HAP-1 (cell line): Measurements from ENCODE around the gene AKAP12.

Experiments
- DNase-seq, 2 experiments: peaks; one replicate each; pipeline ENCODE4 v3.0.0-alpha.2; 2016 to 2020; ENCODE audit warnings: low spot score in 2 of 2
- H3K27me3 ChIP-seq: fragments of 250-450 bp; sonication (Bioruptor Pico); 2 replicates; pipeline ENCODE4 v1.5.1; 2020; ENCODE audit warnings: low read depth, mild to moderate bottlenecking, moderate library complexity
- H3K36me3 ChIP-seq: fragments of 250-450 bp; sonication (Bioruptor Pico); replicated peaks from 2 replicates; pipeline ENCODE4 v1.5.1; 2020; ENCODE audit warnings: mild to moderate bottlenecking
- H3K4me1 ChIP-seq: fragments of 250-450 bp; sonication (Bioruptor Pico); 2 replicates; pipeline ENCODE4 v1.5.1; 2020; ENCODE audit warnings: mild to moderate bottlenecking
- H3K4me3 ChIP-seq: fragments of 250-450 bp; sonication (Bioruptor Pico); 2 replicates; pipeline ENCODE4 v1.5.1; 2020; ENCODE audit warnings: mild to moderate bottlenecking, moderate library complexity
- H3K9me3 ChIP-seq: fragments of 250-450 bp; sonication (Bioruptor Pico); 2 replicates; pipeline ENCODE4 v1.5.1; 2020; ENCODE audit warnings: mild to moderate bottlenecking, moderate library complexity
- in situ Hi-C: fragments of 300-500 bp; cut with MboI; formaldehyde crosslinking; loops from 3 replicates; pipeline ENCODE4 v1.14.3; 2020; ENCODE audit warnings: low sequenced_read_pairs, inconsistent platforms, mixed read lengths

AKAP12 gene

GRCh38 chr6:151320140-151320539 lies 80.4 kb downstream of the AKAP12 start:
- no peaks in the 10 kb centered on the region for H3K36me3 ChIP-seq
- no peak overlapping the region for H3K4me3 ChIP-seq
- H3K27me3 ChIP-seq: no peaks in the 10 kb centered on the region
- peaks cover 3% of the 10 kb centered on the region; the same call in 1 of the 2 replicates for H3K9me3 ChIP-seq
- in situ Hi-C loops: loop anchor here (5.0 to 10.0 kb wide), 2 partner anchors 308 to 425 kb away; no protein-coding TSS in a partner anchor
- no peak for DNase-seq
- peaks cover 27% of the 10 kb centered on the region for H3K4me1 ChIP-seq

GRCh38 chr6:151321438-151321837 lies 81.7 kb downstream of the AKAP12 start:
- in situ Hi-C loops: loop anchor here (5.0 to 10.0 kb wide), 2 partner anchors 309 to 427 kb away; no protein-coding TSS in a partner anchor
- H3K36me3 ChIP-seq: no peaks in the 10 kb centered on the region
- peaks cover 33% of the 10 kb centered on the region for H3K4me1 ChIP-seq
- no peak for DNase-seq
- no peaks in the 10 kb centered on the region for H3K9me3 ChIP-seq
- H3K4me3 ChIP-seq: no peak overlapping the region
- H3K27me3 ChIP-seq: no peaks in the 10 kb centered on the region

GRCh38 chr6:151322570-151322969 lies 82.8 kb downstream of the AKAP12 start:
- DNase-seq: no peak
- no peaks in the 10 kb centered on the region for H3K36me3 ChIP-seq
- H3K27me3 ChIP-seq: no peaks in the 10 kb centered on the region
- H3K9me3 ChIP-seq: no peaks in the 10 kb centered on the region
- in situ Hi-C loops: loop anchor here (5.0 to 10.0 kb wide), 2 partner anchors 310 to 428 kb away; no protein-coding TSS in a partner anchor
- H3K4me1 ChIP-seq: peaks cover 38% of the 10 kb centered on the region
- H3K4me3 ChIP-seq: no peak overlapping the region

- no peaks in the 10 kb centered on the region for H3K36me3 ChIP-seq
- peaks cover 31% of the 10 kb centered on the region for H3K4me1 ChIP-seq
- no peak overlapping the region for H3K4me3 ChIP-seq
- peak; percentile 75 to 91 for DNase-seq
- in situ Hi-C loops: loop anchor here (5.0 to 10.0 kb wide), 2 partner anchors 312 to 429 kb away; no protein-coding TSS in a partner anchor
- H3K9me3 ChIP-seq: no peaks in the 10 kb centered on the region
- no peaks in the 10 kb centered on the region for H3K27me3 ChIP-seq
Measured at GRCh38 chr6:151323791-151324487, 84.2 kb downstream of the AKAP12 start.

GRCh38 chr6:151324488-151324825 lies 84.7 kb downstream of the AKAP12 start:
- H3K4me3 ChIP-seq: no peak overlapping the region
- in situ Hi-C loops: loop anchor here (5.0 to 10.0 kb wide), 2 partner anchors 312 to 430 kb away; no protein-coding TSS in a partner anchor
- H3K36me3 ChIP-seq: no peaks in the 10 kb centered on the region
- no peaks in the 10 kb centered on the region for H3K9me3 ChIP-seq
- no peak for DNase-seq
- H3K27me3 ChIP-seq: no peaks in the 10 kb centered on the region
- H3K4me1 ChIP-seq: peaks cover 31% of the 10 kb centered on the region

- peak; percentile 61 to 83 for DNase-seq
- H3K27me3 ChIP-seq: no peaks in the 10 kb centered on the region
- H3K36me3 ChIP-seq: no peaks in the 10 kb centered on the region
- peak overlapping the region; percentile 51 for H3K4me3 ChIP-seq
- H3K4me1 ChIP-seq: peaks cover 33% of the 10 kb centered on the region
- in situ Hi-C loops: loop anchor here (10.0 kb wide), 1 partner anchor 431 kb away; no protein-coding TSS in a partner anchor
- H3K9me3 ChIP-seq: no peaks in the 10 kb centered on the region
Measured at GRCh38 chr6:151325075-151326050, 85.6 kb downstream of the AKAP12 start.

GRCh38 chr6:151326116-151326825 lies 86.5 kb downstream of the AKAP12 start:
- H3K36me3 ChIP-seq: no peaks in the 10 kb centered on the region
- no peaks in the 10 kb centered on the region for H3K9me3 ChIP-seq
- peaks cover 33% of the 10 kb centered on the region for H3K4me1 ChIP-seq
- H3K27me3 ChIP-seq: no peaks in the 10 kb centered on the region
- in situ Hi-C loops: loop anchor here (10.0 kb wide), 1 partner anchor 431 kb away; no protein-coding TSS in a partner anchor
- peak overlapping the region; percentile 51 for H3K4me3 ChIP-seq
- peak in 1 of 2 experiments; percentile 10 for DNase-seq

GRCh38 chr6:151327101-151327500 lies 87.3 kb downstream of the AKAP12 start:
- no peaks in the 10 kb centered on the region for H3K27me3 ChIP-seq
- H3K36me3 ChIP-seq: no peaks in the 10 kb centered on the region
- peaks cover 33% of the 10 kb centered on the region for H3K4me1 ChIP-seq
- no peak overlapping the region for H3K4me3 ChIP-seq
- no peak for DNase-seq
- in situ Hi-C loops: loop anchor here (10.0 kb wide), 1 partner anchor 432 kb away; no protein-coding TSS in a partner anchor
- H3K9me3 ChIP-seq: no peaks in the 10 kb centered on the region

GRCh38 chr6:151330130-151330696 lies 90.4 kb downstream of the AKAP12 start:
- Histone ChIP-seq H3K4me1 (peaks cover 18% of the 10 kb centered on the region), H3K27me3 (no peaks in the 10 kb centered on the region), H3K4me3 (no peak overlapping the region), H3K9me3 (no peaks in the 10 kb centered on the region), H3K36me3 (no peaks in the 10 kb centered on the region)
- DNase-seq: no peak
- in situ Hi-C loops: no loop called here

- no peak overlapping the region for H3K4me3 ChIP-seq
- in situ Hi-C loops: no loop called here
- H3K36me3 ChIP-seq: 0 out of 2 replicates have a peak, but pooled peaks cover 5% of the 10 kb centered on the region
- peaks cover 18% of the 10 kb centered on the region for H3K4me1 ChIP-seq
- H3K9me3 ChIP-seq: 0 out of 2 replicates have a peak, but pooled peaks cover 2% of the 10 kb centered on the region
- no peak for DNase-seq
- H3K27me3 ChIP-seq: no peaks in the 10 kb centered on the region
Measured at GRCh38 chr6:151335930-151336329, 96.2 kb downstream of the AKAP12 start.

GRCh38 chr6:151338651-151339200 lies 99.0 kb downstream of the AKAP12 start:
- in situ Hi-C loops: no loop called here

GRCh38 chr6:151339369-151339768 lies 99.6 kb downstream of the AKAP12 start:
- Histone ChIP-seq H3K27me3 (no peaks in the 10 kb centered on the region), H3K4me1 (peaks cover 18% of the 10 kb centered on the region), H3K36me3 (0 out of 2 replicates have a peak, but pooled peaks cover 5% of the 10 kb centered on the region), H3K4me3 (no peak overlapping the region), H3K9me3 (0 out of 2 replicates have a peak, but pooled peaks cover 2% of the 10 kb centered on the region)
- DNase-seq: no peak
- in situ Hi-C loops: no loop called here

More at GRCh38 chr6:151338651-151339200, 99.0 kb downstream of the AKAP12 start:
- DNase-seq: peak; percentile 38 to 72
- no peaks in the 10 kb centered on the region for H3K27me3 ChIP-seq
- 0 out of 2 replicates have a peak, but pooled peaks cover 2% of the 10 kb centered on the region for H3K9me3 ChIP-seq
- 0 out of 2 replicates have a peak, but pooled peaks cover 5% of the 10 kb centered on the region for H3K36me3 ChIP-seq
- peaks cover 18% of the 10 kb centered on the region for H3K4me1 ChIP-seq
- H3K4me3 ChIP-seq: no peak overlapping the region
